ENCODE data around the gene SLC16A13. TPM values are rescaled to one million over a fixed set of nuclear protein-coding genes. Genes with fewer than 3 reads are reported as not detected.
A peak's percentile ranks its signal among the peaks of the same experiment; 100 is the strongest.
"Not testable (repeated sequence)": the region's sequence is repeated elsewhere in the genome, so short reads cannot be mapped to it uniquely, and the experiment has no call there.

The SLC16A13 gene
- total RNA-seq, 1 experiment from 2014 or later = 0.74 TPM

GRCh38 chr17:7029096-7029495, 6.7 kb upstream of the SLC16A13 start:
- no peak for DNase-seq (ENCODE audit: low spot score)

GRCh38 chr17:7029659-7030058, 6.2 kb upstream of the SLC16A13 start:
- no peak for DNase-seq (ENCODE audit: low spot score)

DNA sequence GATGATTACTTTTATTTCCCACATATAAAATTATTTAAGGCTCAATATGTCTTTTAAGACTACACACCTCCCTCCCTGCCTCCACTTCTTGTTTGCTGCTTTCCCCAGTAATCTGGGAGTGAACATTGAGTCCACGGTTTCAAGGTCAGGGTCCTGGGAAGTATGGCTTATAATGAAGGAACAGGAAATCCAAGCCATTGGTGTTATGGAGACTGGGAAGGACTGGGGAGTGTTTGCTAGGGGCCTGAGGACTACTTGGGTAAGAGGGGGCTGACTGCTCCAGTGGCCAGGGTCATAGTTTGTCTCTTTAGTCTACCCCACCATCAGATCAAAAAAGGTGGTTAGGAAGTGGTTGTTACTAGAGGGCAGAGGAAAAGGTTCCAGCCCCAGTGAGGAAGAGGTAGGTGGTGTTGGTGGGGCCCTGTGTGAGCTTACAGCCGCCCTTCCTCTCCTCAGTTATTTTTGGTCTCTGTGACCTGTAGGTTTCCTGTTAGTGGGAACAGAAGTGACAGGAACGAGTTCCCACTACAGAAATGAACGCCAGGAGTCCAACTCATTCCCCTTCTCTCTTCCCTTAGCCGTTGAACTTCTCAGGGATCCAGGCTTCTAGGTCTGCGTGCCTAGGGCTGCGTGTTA, 742 bp upstream of the SLC16A13 start:
- DNase-seq (ENCODE audit: low spot score) = peak; percentile 47

DNA sequence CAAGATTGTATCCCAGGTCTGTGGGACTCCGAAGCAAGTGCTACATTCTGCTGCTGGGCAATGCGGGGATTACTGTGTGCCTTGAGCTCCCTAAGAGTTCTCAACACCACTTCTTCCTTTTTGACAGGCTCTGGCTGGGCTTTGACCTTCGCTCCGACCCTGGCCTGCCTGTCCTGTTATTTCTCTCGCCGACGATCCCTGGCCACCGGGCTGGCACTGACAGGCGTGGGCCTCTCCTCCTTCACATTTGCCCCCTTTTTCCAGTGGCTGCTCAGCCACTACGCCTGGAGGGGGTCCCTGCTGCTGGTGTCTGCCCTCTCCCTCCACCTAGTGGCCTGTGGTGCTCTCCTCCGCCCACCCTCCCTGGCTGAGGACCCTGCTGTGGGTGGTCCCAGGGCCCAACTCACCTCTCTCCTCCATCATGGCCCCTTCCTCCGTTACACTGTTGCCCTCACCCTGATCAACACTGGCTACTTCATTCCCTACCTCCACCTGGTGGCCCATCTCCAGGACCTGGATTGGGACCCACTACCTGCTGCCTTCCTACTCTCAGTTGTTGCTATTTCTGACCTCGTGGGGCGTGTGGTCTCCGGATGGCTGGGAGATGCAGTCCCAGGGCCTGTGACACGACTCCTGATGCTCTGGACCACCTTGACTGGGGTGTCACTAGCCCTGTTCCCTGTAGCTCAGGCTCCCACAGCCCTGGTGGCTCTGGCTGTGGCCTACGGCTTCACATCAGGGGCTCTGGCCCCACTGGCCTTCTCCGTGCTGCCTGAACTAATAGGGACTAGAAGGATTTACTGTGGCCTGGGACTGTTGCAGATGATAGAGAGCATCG, 2.4 kb downstream of the SLC16A13 start:
- DNase-seq (ENCODE audit: low spot score) = no peak

DNA sequence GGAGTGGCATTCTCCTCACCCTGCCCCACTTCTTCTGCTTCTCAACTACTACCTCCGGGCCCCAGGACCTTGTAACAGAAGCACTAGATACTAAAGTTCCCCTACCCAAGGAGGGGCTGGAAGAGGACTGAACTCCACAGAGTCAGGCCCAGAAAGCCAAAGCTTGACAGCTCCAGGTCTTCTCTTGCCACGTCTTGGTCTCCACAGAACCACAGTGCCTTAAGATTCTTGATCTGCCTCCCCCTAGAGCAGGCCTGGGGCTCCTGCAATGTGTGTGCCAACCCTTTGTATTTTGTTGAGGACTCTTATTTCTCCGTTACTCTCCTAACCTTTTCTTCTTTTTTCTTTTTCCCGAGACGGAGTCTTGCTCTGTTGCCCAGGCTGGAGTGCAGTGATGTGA, 4.0 kb downstream of the SLC16A13 start:
- DNase-seq (ENCODE audit: low spot score) = no peak

- no peak for DNase-seq (ENCODE audit: low spot score)
Observed at GRCh38 chr17:7041607-7042500, 6.0 kb downstream of the SLC16A13 start.

- DNase-seq (ENCODE audit: low spot score) = no peak
Observed at GRCh38 chr17:7042501-7043181, 6.8 kb downstream of the SLC16A13 start.

DNA sequence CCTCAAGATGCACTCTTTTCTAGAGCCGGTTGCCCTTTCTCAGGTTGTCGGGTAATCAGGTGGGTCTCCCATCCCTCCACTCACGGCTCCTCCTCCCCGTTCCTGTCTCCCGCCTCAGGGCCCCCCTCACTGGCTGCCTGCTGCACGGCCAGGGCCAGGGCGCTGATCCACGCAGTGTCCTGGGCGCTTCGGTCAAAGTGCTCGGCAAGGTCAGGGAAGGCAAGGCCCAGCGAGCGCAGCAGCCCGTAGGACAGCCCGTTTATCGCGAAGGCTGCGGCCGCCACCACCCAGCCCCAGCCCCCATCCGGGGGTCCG, 7.3 kb downstream of the SLC16A13 start:
- DNase-seq (ENCODE audit: low spot score) = no peak

- no peak for DNase-seq (ENCODE audit: low spot score)
Observed at GRCh38 chr17:7043497-7044198, 7.8 kb downstream of the SLC16A13 start, which contains the start of gene SLC16A11. SLC16A11 (minus strand) TSS chr17:7044092; CDS start chr17:7043513, 579 bp downstream.

- peak; percentile 60 for DNase-seq (ENCODE audit: low spot score)
Observed at GRCh38 chr17:7045492-7046126, 9.8 kb downstream of the SLC16A13 start.

DNA sequence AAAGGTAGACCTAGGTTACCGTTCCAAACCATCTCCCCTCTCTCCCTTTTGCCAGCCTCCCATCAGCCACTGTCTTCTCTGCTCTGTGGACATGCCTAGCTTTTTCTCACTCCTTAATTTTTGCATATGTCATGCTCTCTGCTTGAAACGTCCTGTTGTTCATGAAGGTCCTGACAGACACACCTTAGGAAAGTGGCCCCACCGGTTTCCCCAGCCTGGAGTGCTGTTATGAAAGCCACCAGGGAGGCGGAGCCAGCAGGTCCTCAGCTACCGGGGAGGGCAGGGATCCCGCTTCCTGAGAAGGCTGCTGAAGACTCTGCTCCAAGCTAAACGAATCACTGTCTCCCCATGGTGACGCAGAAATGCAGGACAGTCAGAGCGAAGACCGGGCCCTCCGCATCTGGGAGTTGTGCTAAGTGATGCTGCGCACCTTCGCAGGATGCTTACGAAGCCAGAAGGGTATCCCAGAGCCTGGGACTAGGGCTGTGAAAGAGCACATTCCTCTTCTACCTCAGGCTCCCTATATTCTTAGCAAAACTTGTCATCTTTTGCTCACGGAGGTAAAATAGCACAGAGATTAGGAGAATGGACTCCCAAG, 10.4 kb downstream of the SLC16A13 start:
- no peak for DNase-seq (ENCODE audit: low spot score)

DNA sequence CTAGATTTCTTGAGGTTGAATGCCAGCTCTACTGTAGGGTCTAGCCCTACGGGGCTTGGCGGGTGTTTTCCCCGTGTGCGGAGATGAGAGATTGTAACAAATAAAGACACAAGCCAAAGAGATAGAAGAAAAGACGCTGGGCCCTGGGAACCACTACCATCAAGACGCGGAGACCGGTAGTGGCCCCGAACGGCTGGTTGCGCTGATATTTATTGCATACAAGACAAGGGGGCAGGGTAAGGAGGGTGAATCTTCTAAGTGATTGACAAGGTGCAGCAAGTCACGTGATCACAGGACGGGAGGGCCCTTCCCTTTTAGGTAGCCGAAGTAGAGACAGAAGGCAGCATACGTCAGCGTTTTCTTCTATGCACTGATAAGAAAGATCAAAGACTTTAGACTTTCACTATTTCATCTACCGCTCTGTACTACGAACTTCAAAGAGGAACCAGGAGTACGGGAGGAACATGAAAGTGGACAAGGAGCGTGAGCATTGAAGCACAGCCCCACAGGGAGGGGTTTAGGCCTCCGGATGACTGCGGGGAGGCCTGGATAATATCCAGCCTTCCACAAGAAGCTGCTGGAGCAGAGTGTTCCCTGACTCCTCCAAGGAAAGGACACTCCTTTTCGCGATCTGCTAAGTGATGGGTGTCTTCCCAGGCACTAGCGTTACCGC, 11.0 kb downstream of the SLC16A13 start:
- DNase-seq (ENCODE audit: low spot score) = not testable (repeated sequence)

DNA sequence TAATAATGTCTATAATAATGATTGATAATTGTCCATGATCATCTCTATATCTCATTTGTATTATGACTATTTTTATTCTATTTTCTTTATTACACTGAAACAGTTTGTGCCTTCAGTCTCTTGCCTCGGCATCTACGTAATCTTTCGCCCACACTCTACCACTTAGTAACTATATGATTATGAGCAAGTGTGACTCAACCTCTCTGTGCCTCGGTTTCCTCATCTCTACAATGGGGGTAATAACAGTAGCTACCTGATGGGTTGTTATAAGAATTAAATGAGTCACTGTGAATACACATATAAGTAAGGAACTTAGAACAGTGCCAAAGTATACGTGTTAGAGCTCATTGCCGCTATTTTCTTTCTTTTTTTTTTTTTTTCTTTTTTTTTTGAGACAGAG, 11.8 kb downstream of the SLC16A13 start:
- DNase-seq (ENCODE audit: low spot score) = no peak

DNA sequence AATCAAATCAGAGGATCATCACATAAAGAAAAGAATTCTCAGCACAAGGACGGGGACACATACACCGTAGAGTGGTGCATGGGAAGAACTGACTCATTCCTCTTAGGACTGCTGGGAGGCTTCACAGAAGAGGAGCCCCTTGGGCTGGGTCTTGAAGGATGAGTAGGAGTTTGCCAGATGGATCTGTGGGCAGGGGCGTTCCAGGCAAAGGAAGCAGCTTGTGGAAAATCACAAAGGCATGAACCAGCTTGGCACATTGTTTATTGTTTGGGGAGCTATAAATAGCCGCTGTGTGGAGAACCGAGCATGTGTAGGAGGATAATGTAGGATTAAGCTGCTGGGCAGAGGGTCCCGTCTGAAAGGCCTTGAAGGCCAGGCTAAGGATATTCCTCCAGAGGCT, 13.2 kb downstream of the SLC16A13 start:
- DNase-seq (ENCODE audit: low spot score) = no peak

- not testable (repeated sequence) for DNase-seq (ENCODE audit: low spot score)
Observed at GRCh38 chr17:7050583-7050982, 14.8 kb downstream of the SLC16A13 start.

DNA sequence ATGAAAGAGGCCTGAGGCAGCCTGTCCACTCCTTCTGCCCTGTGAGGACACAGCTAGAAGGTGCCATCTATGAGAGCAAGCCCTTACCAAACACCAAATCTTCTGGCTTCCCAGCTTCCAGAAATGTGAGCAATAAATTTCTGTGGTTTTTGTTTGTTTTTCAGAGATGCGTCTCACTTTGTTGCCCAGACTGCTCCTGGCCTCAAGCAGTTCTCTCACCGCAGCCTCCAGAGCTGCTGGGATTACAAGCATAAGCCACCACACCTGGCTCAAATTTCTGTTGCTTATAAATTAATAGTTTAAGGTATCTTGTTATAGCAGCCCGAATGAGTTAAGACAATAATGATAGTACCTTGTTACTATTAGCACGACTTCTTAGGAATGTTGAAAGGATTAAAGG, 20.6 kb downstream of the SLC16A13 start:
- peak; percentile 62 for DNase-seq (ENCODE audit: low spot score)

- peak; percentile 56 for DNase-seq (ENCODE audit: low spot score)
Observed at GRCh38 chr17:7058831-7059447, 23.1 kb downstream of the SLC16A13 start.

- peak; percentile 97 for DNase-seq (ENCODE audit: low spot score)
Observed at GRCh38 chr17:7060165-7060891, 24.5 kb downstream of the SLC16A13 start.

All from A172 (cell line).